Osteoblast (primary cell): ENCODE data around the gene SMC1B. TPM values are rescaled to one million over a fixed set of nuclear protein-coding genes. Genes with fewer than 3 reads are reported as not detected.
A peak's percentile ranks its signal among the peaks of the same experiment; 100 is the strongest.

ENCODE experiments used
- DNase-seq: peaks from one replicate; pipeline ENCODE4 v3.0.0; 2011; ENCODE audit warnings: low spot score, mixed read lengths; ENCODE audit not compliant: insufficient read length; ENCODE audit errors: missing footprints
- H2AFZ ChIP-seq: 2 replicates; pipeline ENCODE4 v1.6.0; 2011; ENCODE audit warnings: mild to moderate bottlenecking, low read length
- H3K27ac ChIP-seq: 2 replicates; pipeline ENCODE4 v1.5.1; 2011; ENCODE audit warnings: mild to moderate bottlenecking, low read depth, low read length, moderate library complexity
- H3K27me3 ChIP-seq: 2 replicates; pipeline ENCODE4 v1.6.0; 2012; ENCODE audit warnings: mild to moderate bottlenecking, control low read depth, inconsistent platforms, low read length, moderate library complexity; ENCODE audit not compliant: insufficient read depth
- H3K36me3 ChIP-seq: 2 replicates; pipeline ENCODE4 v1.5.1; 2011; ENCODE audit warnings: mild to moderate bottlenecking, low read length, control low read depth, moderate library complexity; ENCODE audit not compliant: insufficient read depth
- H3K4me1 ChIP-seq: 2 replicates; pipeline ENCODE4 v1.5.1; 2011; ENCODE audit warnings: mild to moderate bottlenecking, low read length, control low read depth, moderate library complexity; ENCODE audit not compliant: insufficient read depth
- H3K4me2 ChIP-seq: 2 replicates; pipeline ENCODE4 v1.6.0; 2011; ENCODE audit warnings: mild to moderate bottlenecking, low read length; ENCODE audit not compliant: insufficient read depth
- H3K4me3 ChIP-seq: fragments of 200-600 bp; sonication (generic); 3 replicates; pipeline ENCODE4 v1.5.1; 2012; ENCODE audit warnings: mild to moderate bottlenecking, low read length, inconsistent platforms; ENCODE audit not compliant: insufficient read depth
- H3K79me2 ChIP-seq: 2 replicates; pipeline ENCODE4 v1.6.0; 2012; ENCODE audit warnings: mild to moderate bottlenecking, low read length, control low read depth, inconsistent platforms; ENCODE audit not compliant: insufficient read depth
- H3K9me3 ChIP-seq: 2 replicates; pipeline ENCODE4 v1.5.1; 2011; ENCODE audit warnings: low read depth, low read length, control low read depth
- H4K20me1 ChIP-seq: 2 replicates; pipeline ENCODE4 v1.6.0; 2012; ENCODE audit warnings: mild to moderate bottlenecking, low read length, control low read depth; ENCODE audit not compliant: insufficient read depth
- total RNA-seq: library from RNA; depleted of rRNA; stranded (reverse); fragments of >200 nt; gene quantifications from 2 replicates; pipeline ENCODE4 v1.2.3, GENCODE V29; 2012
- TF ChIP-seq, protein P1 (sequence below): IDR thresholded peaks from 2 replicates; pipeline ENCODE4 v1.5.1; 2011; ENCODE audit warnings: mild to moderate bottlenecking, low read depth, low read length, moderate library complexity; ENCODE audit errors: extremely low read depth

SMC1B gene
- total RNA-seq, 1 donor = not detected

DNA sequence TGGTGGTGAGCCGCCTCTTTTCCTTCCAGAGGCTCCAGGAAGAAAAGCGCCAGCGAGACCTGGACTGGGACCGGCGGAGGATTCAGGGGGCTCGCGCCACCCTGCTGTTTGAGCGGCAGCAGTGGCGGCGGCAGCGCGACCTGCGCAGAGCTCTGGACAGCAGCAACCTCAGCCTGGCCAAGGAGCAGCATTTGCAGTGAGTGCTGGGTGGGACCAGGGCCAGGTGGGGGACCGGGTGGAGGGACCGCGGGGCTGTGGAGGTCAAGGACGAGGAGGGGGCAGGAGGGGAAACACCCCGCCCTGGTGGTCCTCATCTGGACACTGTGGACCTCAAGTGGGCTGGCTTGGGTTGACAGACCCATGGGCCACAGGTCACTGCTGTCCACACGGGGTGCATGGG is 17.5 kb upstream of the SMC1B start:
- H2AFZ ChIP-seq = no peak overlapping the region

DNA sequence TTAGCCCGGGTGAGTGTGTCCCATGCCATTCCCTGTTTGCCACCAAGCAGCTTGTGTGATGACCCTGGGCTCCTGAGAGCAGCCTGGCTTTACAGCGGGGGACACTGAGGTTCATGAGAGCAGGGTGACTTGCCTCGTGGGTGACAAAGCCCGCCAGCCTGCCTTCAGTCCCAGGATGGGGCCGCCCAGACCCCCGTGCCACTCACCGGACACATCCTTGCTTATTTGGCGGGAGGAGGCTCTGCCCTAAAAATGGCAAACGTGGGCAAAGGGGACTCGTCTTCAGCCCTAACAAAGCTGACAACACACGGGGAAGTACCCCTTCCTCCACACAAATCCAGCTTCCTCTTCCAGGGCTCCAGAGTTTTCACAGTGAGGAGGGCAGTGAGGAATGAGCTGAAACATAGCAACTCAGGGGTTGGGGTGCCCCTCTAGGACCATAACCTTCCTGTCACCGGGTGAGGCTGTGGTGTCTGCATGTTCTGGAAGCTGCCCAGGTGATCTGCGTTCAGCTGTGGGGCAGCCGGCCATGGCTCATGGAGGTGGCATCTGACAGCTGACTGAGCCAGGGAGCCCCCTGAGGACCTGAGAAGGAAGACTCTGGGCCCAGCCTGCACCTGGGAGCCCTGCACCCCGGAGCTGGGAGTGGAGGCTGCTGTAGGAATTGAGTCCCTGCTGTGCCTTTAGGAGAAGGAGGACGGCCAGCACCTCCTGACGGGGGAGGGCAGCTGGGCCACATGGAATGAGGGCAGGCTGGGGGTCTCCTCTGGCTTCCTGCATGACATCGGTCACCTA is 16.8 kb upstream of the SMC1B start:
- no peak overlapping the region for H2AFZ ChIP-seq
- peaks cover 4% of the 10 kb centered on the region for H3K9me3 ChIP-seq
- peak; percentile 49 for DNase-seq
- TF ChIP-seq, protein P1, sequence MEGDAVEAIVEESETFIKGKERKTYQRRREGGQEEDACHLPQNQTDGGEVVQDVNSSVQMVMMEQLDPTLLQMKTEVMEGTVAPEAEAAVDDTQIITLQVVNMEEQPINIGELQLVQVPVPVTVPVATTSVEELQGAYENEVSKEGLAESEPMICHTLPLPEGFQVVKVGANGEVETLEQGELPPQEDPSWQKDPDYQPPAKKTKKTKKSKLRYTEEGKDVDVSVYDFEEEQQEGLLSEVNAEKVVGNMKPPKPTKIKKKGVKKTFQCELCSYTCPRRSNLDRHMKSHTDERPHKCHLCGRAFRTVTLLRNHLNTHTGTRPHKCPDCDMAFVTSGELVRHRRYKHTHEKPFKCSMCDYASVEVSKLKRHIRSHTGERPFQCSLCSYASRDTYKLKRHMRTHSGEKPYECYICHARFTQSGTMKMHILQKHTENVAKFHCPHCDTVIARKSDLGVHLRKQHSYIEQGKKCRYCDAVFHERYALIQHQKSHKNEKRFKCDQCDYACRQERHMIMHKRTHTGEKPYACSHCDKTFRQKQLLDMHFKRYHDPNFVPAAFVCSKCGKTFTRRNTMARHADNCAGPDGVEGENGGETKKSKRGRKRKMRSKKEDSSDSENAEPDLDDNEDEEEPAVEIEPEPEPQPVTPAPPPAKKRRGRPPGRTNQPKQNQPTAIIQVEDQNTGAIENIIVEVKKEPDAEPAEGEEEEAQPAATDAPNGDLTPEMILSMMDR = no peak
- no peaks in the 10 kb centered on the region for H3K4me1 ChIP-seq
- H3K4me2 ChIP-seq = no peak overlapping the region
- no peaks in the 10 kb centered on the region for H3K36me3 ChIP-seq
- H3K27me3 ChIP-seq = no peaks in the 10 kb centered on the region
- H3K27ac ChIP-seq = no peak overlapping the region
- no peaks in the 10 kb centered on the region for H3K79me2 ChIP-seq
- H3K4me3 ChIP-seq = no peak overlapping the region
- no peaks in the 10 kb centered on the region for H4K20me1 ChIP-seq

More for the DNA sequence above, 17.5 kb upstream of the SMC1B start:
- Histone ChIP-seq H3K4me3 (no peak overlapping the region), H3K9me3 (peaks cover 4% of the 10 kb centered on the region), H3K4me1 (no peaks in the 10 kb centered on the region), H3K4me2 (no peak overlapping the region), H4K20me1 (no peaks in the 10 kb centered on the region), H3K36me3 (no peaks in the 10 kb centered on the region), H3K79me2 (no peaks in the 10 kb centered on the region), H3K27me3 (no peaks in the 10 kb centered on the region), H3K27ac (no peak overlapping the region)
- TF ChIP-seq, protein P1 = no peak
- DNase-seq = peak; percentile 30

DNA sequence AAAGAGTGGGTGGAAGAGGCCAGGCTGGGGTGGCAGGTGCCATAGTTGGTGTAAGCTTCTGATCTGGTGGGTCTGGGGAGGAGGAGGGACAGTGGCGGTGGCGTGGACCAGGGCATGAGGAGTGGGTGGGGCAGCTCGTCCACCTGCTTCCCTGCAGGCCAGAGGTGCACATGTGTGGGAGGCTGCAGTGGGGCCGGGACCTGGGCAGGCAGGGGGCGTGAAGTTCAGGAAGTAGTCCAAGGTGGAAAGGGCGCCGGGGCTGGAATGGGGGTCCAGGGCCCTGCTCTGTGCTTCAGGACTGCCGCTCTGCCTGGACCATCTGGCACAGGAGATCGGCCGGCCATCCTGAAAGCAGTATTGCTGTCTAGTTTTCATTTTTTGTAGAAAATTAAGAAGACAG is 16.0 kb upstream of the SMC1B start:
- Histone ChIP-seq H3K36me3 (no peaks in the 10 kb centered on the region), H2AFZ (no peak overlapping the region), H3K4me3 (no peak overlapping the region), H3K4me1 (no peaks in the 10 kb centered on the region), H3K27me3 (no peaks in the 10 kb centered on the region), H3K79me2 (no peaks in the 10 kb centered on the region), H3K4me2 (no peak overlapping the region), H3K9me3 (peaks cover 4% of the 10 kb centered on the region), H3K27ac (no peak overlapping the region), H4K20me1 (no peaks in the 10 kb centered on the region)
- TF ChIP-seq, protein P1 = no peak
- DNase-seq = no peak
